GM12872 (cell line): ENCODE measurements around the gene ITGB3.

Source experiments
- TF ChIP-seq, protein P1 (sequence below): IDR thresholded peaks from 3 replicates; pipeline ENCODE4 v1.5.1; 2011; ENCODE audit warnings: low read depth, mild to moderate bottlenecking, low read length, moderate library complexity; ENCODE audit not compliant: insufficient read depth

ITGB3 gene

DNA sequence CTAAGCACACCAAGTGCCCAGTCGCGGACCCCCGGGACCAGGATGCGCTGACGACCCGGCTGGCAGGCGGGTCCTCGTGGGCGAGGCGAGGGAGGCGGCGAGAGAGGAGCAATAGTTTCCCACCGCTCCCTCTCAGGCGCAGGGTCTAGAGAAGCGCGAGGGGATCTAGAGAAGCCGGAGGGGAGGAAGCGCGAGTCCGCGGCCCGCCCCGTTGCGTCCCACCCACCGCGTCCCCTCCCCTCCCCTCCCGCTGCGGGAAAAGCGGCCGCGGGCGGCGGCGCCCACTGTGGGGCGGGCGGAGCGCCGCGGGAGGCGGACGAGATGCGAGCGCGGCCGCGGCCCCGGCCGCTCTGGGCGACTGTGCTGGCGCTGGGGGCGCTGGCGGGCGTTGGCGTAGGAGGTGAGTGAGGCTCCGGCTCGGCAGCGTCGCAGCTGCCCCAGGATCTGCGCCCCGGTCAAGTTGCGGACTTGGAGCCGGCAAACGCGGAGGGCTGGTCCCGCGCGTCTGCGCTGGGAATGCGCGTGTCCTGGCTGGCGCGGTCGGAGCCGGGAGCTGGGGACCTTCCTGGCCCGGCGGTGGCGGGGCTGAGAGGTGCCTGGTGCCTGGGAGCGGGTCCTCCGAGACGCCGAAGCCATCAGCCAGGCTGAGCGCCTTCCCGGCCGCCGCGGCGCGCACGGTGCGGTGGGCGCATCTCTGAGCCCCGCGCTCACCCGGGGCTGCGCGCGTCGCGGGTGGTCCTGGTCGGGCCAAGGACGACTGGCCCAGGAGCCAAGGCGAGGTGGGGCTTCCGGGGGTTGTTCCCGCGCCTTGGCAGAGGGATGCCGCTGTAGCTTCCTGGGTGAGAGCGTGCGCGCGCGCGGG, at the start of gene ITGB3:
Gene ITGB3 (plus strand): TSS at position 287 of the 862 bp plus-strand sequence. CDS start 35 bp downstream, at position 322.
- TF ChIP-seq, protein P1, sequence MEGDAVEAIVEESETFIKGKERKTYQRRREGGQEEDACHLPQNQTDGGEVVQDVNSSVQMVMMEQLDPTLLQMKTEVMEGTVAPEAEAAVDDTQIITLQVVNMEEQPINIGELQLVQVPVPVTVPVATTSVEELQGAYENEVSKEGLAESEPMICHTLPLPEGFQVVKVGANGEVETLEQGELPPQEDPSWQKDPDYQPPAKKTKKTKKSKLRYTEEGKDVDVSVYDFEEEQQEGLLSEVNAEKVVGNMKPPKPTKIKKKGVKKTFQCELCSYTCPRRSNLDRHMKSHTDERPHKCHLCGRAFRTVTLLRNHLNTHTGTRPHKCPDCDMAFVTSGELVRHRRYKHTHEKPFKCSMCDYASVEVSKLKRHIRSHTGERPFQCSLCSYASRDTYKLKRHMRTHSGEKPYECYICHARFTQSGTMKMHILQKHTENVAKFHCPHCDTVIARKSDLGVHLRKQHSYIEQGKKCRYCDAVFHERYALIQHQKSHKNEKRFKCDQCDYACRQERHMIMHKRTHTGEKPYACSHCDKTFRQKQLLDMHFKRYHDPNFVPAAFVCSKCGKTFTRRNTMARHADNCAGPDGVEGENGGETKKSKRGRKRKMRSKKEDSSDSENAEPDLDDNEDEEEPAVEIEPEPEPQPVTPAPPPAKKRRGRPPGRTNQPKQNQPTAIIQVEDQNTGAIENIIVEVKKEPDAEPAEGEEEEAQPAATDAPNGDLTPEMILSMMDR, result peak; percentile 65

- TF ChIP-seq, protein P1, result no peak
Observed at GRCh38 chr17:47203984-47204721, 49.5 kb upstream of the ITGB3 start.

DNA sequence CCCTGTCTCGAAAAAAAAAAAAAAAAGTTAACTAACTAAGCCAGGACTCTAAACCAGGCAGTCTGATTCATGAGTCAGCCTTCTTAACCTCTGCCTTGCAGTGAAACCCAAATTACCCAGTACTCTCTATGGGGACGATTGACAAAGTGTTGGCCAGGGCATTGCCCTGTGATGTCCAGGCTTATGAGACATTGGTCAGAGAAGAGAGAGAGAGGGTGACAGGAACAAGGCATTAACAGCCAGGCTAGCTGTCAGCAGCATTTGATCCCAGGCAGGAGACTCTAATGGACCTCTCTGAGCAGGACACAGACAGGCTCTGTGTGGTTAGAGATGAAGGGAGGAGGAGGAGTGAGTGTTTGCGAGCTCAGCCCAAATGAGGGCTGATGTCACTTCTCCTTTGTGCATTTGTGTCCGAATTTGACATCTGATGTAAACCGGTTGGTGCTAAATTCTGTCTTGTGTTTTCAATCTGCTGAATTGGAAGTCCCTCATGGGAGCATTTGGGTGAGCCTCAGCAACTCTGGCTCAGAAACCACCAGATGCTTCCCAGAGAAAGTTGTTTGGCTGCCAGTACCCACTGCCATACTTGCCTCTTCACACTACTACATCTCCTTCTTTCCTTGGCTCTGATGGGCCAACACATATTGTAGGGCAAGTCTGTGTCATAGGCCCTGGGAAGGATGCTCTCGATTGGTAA, 48.8 kb upstream of the ITGB3 start:
- TF ChIP-seq, protein P1, result no peak

DNA sequence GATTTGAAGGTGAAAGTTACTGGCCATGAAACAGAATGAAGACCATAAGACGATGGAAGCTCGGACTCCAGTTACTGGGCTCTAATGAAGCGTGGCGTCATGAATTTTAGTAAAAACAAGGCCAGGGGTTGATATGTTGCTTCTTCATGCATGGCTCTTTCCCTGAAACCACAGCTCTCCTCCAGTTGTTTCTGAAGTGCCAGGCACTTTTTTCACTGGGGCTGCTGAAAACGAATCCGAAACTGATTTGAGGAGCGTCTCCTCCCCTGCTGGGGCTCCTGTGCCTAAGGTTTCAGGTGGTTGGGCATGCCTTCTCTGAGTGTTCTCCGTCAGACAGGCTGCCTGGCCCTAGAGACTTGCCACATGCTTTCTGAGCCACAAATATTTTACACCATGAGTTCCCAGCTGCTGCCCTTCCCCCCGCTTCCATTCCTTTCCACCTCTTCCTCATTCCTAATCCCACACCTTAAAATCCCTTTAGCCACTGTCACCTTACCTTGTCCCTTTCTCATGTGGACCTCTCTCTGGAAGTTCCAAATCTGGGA, 48.1 kb upstream of the ITGB3 start:
- TF ChIP-seq, protein P1, result no peak

DNA sequence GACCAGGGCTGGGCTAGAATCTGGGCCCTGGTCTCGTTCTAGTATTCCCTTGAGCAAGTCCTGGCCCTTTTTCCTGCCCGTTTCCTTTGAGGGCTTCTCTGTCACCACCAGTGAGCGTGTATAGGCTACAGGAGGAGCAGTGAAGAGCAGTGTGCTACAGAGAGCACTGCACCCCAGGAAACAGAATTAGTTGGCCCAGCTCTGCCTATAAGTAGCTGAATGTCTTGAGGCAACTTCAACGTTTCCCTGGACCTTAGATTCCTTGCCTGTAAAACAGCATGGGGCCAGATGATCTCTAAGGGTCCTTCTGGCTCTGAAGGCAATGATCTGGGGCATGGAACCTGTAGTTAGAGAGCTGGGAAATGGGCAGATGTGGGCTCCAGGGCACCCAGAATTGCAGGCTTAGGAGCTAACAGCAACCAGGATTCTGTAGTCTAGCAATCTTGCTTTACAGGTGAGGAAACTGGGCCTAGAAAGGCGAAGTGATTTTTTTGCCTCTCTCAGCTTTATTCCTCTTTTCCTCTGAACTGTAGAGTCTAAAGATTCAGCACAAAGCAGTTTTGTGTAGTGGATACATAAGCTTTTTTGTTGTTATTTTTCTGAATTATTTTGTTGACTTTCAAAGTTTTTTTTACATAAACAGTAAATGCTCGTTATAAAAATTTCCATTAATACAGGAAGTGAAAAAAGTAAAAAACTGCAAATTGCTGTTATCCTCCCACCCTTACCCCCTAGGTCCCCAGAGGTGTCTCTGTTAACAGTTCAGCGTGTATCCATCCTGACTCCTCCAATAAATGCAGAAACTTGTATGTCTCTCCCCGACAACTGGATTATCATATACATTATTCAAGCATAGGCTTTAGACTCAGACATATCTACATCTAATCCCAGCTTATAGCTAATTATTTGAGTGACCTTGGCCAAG, 46.2 kb upstream of the ITGB3 start:
- TF ChIP-seq, protein P1, result no peak

DNA sequence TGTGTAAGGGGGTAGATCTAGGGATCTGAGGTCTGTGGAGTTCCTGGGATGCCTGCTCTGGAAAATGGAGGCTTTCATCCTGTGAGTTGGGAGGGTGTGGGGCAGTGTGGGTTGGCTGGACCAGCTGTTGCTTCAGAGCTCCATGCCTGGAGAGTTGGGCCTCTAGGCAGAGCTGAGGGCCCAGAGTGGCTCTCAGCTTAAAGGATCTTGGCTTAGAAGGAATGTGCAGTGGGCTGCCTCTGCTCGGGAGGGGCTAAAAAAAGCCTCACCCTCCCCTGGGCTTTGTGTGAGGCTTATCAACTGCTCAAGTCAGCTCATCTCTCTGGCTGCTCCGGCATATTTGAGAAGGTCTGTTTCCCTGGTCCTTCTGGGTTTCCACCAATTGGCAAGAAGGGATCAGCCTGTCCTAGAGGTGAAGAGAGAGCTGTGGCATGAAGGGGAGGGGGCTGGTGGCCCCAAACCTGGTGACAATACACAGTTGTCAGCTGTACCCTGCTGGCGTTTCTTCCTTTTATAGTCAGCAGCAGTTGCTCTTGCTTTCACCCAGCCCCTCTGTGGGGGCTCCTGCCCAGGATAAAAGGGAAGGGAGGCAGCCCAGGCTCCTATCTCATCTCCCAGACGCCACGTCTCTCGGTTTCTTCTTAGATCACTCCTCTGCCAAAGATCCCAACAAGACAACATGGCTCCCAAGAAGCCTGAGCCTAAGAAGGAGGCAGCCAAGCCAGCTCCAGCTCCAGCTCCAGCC, 44.7 kb upstream of the ITGB3 start, which contains the start of gene MYL4:
Gene MYL4 (plus strand): TSS at position 605 of the 745 bp plus-strand sequence. CDS start 75 bp downstream, at position 680.
- TF ChIP-seq, protein P1, result no peak
